Suprapubic skin (tissue), 4 donors: Measurements from ENCODE around the gene SNX8. TPM values are rescaled to one million over a fixed set of nuclear protein-coding genes. Genes with fewer than 3 reads are reported as not detected.

ENCODE experiments used
- DNase-seq, 2 donors: peaks; one replicate each; pipeline ENCODE4 v3.0.0-alpha.2; 2019; ENCODE audit warnings: low spot score in 2 of 2
- H3K27ac ChIP-seq: fragments of 200-600 bp; sonication (generic); one replicate; pipeline ENCODE4 v1.5.1; 2019
- H3K27me3 ChIP-seq: fragments of 200-600 bp; sonication (generic); one replicate; pipeline ENCODE4 v1.5.1; 2019
- H3K36me3 ChIP-seq: fragments of 200-600 bp; sonication (generic); one replicate; pipeline ENCODE4 v1.5.1; 2019
- H3K4me1 ChIP-seq: fragments of 200-600 bp; sonication (generic); one replicate; pipeline ENCODE4 v1.5.1; 2019
- H3K4me3 ChIP-seq: fragments of 200-600 bp; sonication (generic); one replicate; pipeline ENCODE4 v1.5.1; 2019; ENCODE audit warnings: mild to moderate bottlenecking
- H3K9me3 ChIP-seq: fragments of 200-600 bp; sonication (generic); one replicate; pipeline ENCODE4 v1.5.1; 2019
- CTCF ChIP-seq, 2 donors: fragments of 200-600 bp in 1 of 2; fragments of 450-650 bp in 1 of 2; sonication (generic) in 1 of 2; IDR thresholded peaks; one replicate each; pipeline ENCODE4 v1.5.1; 2016 to 2019; ENCODE audit warnings: antibody characterized with exemption in 2 of 2, mild to moderate bottlenecking in 1 of 2, moderate library complexity in 1 of 2
- EP300 ChIP-seq: sonication (generic); formaldehyde crosslinking; IDR thresholded peaks from one replicate; pipeline ENCODE4 v1.6.1; 2017; ENCODE audit warnings: antibody characterized with exemption
- POLR2A ChIP-seq, 2 donors: fragments of 450-650 bp; IDR thresholded peaks; one replicate each; pipeline ENCODE4 v1.6.1; 2017; ENCODE audit warnings: antibody characterized with exemption in 2 of 2, mild to moderate bottlenecking in 2 of 2, moderate library complexity in 2 of 2
- POLR2AphosphoS5 ChIP-seq, 3 donors: sonication (generic); formaldehyde crosslinking; IDR thresholded peaks; one replicate each; pipeline ENCODE4 v1.6.1; 2017; ENCODE audit warnings: antibody characterized with exemption in 3 of 3
- WGBS: methylation state at CpG from one replicate; pipeline ENCODE4 v1.1.5; 2018; 5-methylcytosine and 5-hydroxymethylcytosine counted together
- total RNA-seq, 4 donors: library from RNA; depleted of rRNA; stranded (reverse); fragments of >200 nt; gene quantifications; one replicate each; pipeline ENCODE4 v1.1.0, GENCODE V29; 2016

The SNX8 gene
- total RNA-seq, 4 donors from 2014 or later, result 13.7 to 35.1 (median 19.3) TPM

GRCh38 chr7:2257651-2258050 lies 56.6 kb downstream of the SNX8 start:
- Histone ChIP-seq H3K4me3 (no peak overlapping the region), H3K9me3 (no peaks in the 10 kb centered on the region), H3K27me3 (no peaks in the 10 kb centered on the region), H3K36me3 (peaks cover 68% of the 10 kb centered on the region), H3K4me1 (no peaks in the 10 kb centered on the region), H3K27ac (no peak overlapping the region)
- no peak for TF ChIP-seq POLR2A (IDR thresholded peaks at IDR 0.05)
- no peak for TF ChIP-seq EP300
- TF ChIP-seq POLR2AphosphoS5 (IDR thresholded peaks at IDR 0.05), result no peak
- no peak for TF ChIP-seq CTCF (IDR thresholded peaks at IDR 0.05)
- 91% methylated on average over 17 of the region's 17 CpGs for WGBS
- no peak for DNase-seq

GRCh38 chr7:2257046-2257551 lies 57.1 kb downstream of the SNX8 start:
- H3K27me3 ChIP-seq, result no peaks in the 10 kb centered on the region
- 97% methylated on average over 16 of the region's 38 CpGs for WGBS

GRCh38 chr7:2256306-2257045 lies 57.8 kb downstream of the SNX8 start:
- Histone ChIP-seq H3K4me3 (no peak overlapping the region), H3K27ac (no peak overlapping the region), H3K27me3 (no peaks in the 10 kb centered on the region), H3K36me3 (peaks cover 62% of the 10 kb centered on the region), H3K4me1 (no peaks in the 10 kb centered on the region), H3K9me3 (no peaks in the 10 kb centered on the region)
- no peak for TF ChIP-seq POLR2A (IDR thresholded peaks at IDR 0.05)
- no peak for TF ChIP-seq POLR2AphosphoS5 (IDR thresholded peaks at IDR 0.05)
- no peak for TF ChIP-seq CTCF (IDR thresholded peaks at IDR 0.05)
- TF ChIP-seq EP300, result no peak
- DNase-seq, result no peak
- WGBS, result 95% methylated on average over 34 of the region's 44 CpGs

More at GRCh38 chr7:2257046-2257551, 57.1 kb downstream of the SNX8 start:
- H3K27ac ChIP-seq, result no peak overlapping the region
- H3K4me3 ChIP-seq, result no peak overlapping the region
- H3K4me1 ChIP-seq, result no peaks in the 10 kb centered on the region
- no peaks in the 10 kb centered on the region for H3K9me3 ChIP-seq
- TF ChIP-seq CTCF (IDR thresholded peaks at IDR 0.05), result no peak
- no peak for TF ChIP-seq POLR2A (IDR thresholded peaks at IDR 0.05)
- TF ChIP-seq POLR2AphosphoS5 (IDR thresholded peaks at IDR 0.05), result no peak
- TF ChIP-seq EP300, result no peak
- no peak for DNase-seq
- peaks cover 65% of the 10 kb centered on the region for H3K36me3 ChIP-seq

- H3K27ac ChIP-seq, result no peak overlapping the region
- 81% methylated on average over 18 of the region's 33 CpGs for WGBS
Measured at GRCh38 chr7:2255145-2256139, 58.8 kb downstream of the SNX8 start.

More at GRCh38 chr7:2255145-2256139, 58.8 kb downstream of the SNX8 start:
- no peak for DNase-seq
- Histone ChIP-seq H3K27me3 (no peaks in the 10 kb centered on the region), H3K36me3 (peaks cover 65% of the 10 kb centered on the region), H3K4me3 (no peak overlapping the region), H3K4me1 (no peaks in the 10 kb centered on the region), H3K9me3 (no peaks in the 10 kb centered on the region)
- TF ChIP-seq CTCF (IDR thresholded peaks at IDR 0.05), result no peak
- no peak for TF ChIP-seq EP300
- no peak for TF ChIP-seq POLR2A (IDR thresholded peaks at IDR 0.05)
- no peak for TF ChIP-seq POLR2AphosphoS5 (IDR thresholded peaks at IDR 0.05)
